K562 (cell line): ENCODE measurements around the gene JPH4. TPM values are rescaled to one million over a fixed set of nuclear protein-coding genes. Genes with fewer than 3 reads are reported as not detected.

ENCODE experiments used
- CBFA2T3 ChIP-seq: fragments of 450-650 bp; IDR thresholded peaks from 2 replicates; pipeline ENCODE4 v1.6.1; 2017
- CBX1 ChIP-seq: sonication (generic); IDR thresholded peaks from 2 replicates; pipeline ENCODE4 v1.6.1; 2016; ENCODE audit warnings: antibody characterized with exemption, low read depth, mild to moderate bottlenecking
- CREM ChIP-seq: IDR thresholded peaks from 2 replicates; pipeline ENCODE4 v1.6.1; 2014; ENCODE audit warnings: antibody characterized with exemption, low read depth
- EGR1 ChIP-seq: fragments of 450-650 bp; conservative IDR thresholded peaks from 2 replicates; pipeline ENCODE4 v1.6.1; 2017; ENCODE audit warnings: mild to moderate bottlenecking
- FOXM1 ChIP-seq, 2 experiments: fragments of 450-650 bp in 1 of 2; sonication (generic) in 1 of 2; formaldehyde crosslinking in 1 of 2; IDR thresholded peaks; 2 replicates each; pipeline versions ENCODE4 v1.6.1 to v1.9.0; 2017 to 2022; ENCODE audit warnings: low read depth in 2 of 2, mild to moderate bottlenecking in 2 of 2, missing genetic modification reagents in 1 of 2, moderate library complexity in 1 of 2
- JUN ChIP-seq, 2 experiments: sonication (generic) in 1 of 2; formaldehyde crosslinking in 1 of 2; IDR thresholded peaks; 2 replicates each; pipeline versions ENCODE4 v1.6.1 to v1.8.0; 2012 to 2022; ENCODE audit warnings: borderline replicate concordance in 2 of 2, mild to moderate bottlenecking in 2 of 2, improper control_type of control experiment in 1 of 2, low read depth in 1 of 2, low read length in 1 of 2, missing genetic modification reagents in 1 of 2
- JUNB ChIP-seq: fragments of 450-650 bp; formaldehyde crosslinking; conservative IDR thresholded peaks from 2 replicates; pipeline ENCODE4 v1.4.0; 2020; ENCODE audit warnings: mild to moderate bottlenecking
- MTA3 ChIP-seq: fragments of 450-650 bp; formaldehyde crosslinking; IDR thresholded peaks from 2 replicates; pipeline ENCODE4 v1.6.1; 2017; ENCODE audit warnings: mild to moderate bottlenecking, borderline replicate concordance
- NCOA1 ChIP-seq: fragments of 450-650 bp; IDR thresholded peaks from 2 replicates; pipeline ENCODE4 v1.6.1; 2016; ENCODE audit warnings: low read depth
- NFIX ChIP-seq: fragments of 250-450 bp; sonication (Bioruptor Pico); IDR thresholded peaks from 2 replicates; pipeline ENCODE4 v1.4.0; 2020; ENCODE audit warnings: low read depth, mild to moderate bottlenecking, moderate library complexity
- NR4A1 ChIP-seq, 2 experiments: fragments of 250-450 bp in 1 of 2; fragments of 450-650 bp in 1 of 2; sonication (Bioruptor Pico) in 1 of 2; IDR thresholded peaks; 2 replicates each; pipeline versions ENCODE4 v1.4.0 to v1.6.1; 2016 to 2020; ENCODE audit warnings: mild to moderate bottlenecking in 2 of 2, missing compliant biosample characterization in 1 of 2, missing genetic modification characterization in 1 of 2, moderate library complexity in 1 of 2
- RAD21 ChIP-seq, 2 experiments: fragments of 250-450 bp in 1 of 2; fragments of 450-650 bp in 1 of 2; sonication (Bioruptor Pico) in 1 of 2; formaldehyde crosslinking in 1 of 2; IDR thresholded peaks in 1 of 2; conservative IDR thresholded peaks in 1 of 2; 2 replicates each; pipeline versions ENCODE4 v1.4.0 to v1.8.0; 2020 to 2022; ENCODE audit warnings: mild to moderate bottlenecking in 2 of 2, moderate library complexity in 1 of 2
- SMAD4 ChIP-seq: fragments of 250-450 bp; sonication (Bioruptor Pico); conservative IDR thresholded peaks from 2 replicates; pipeline ENCODE4 v1.8.0; 2021; ENCODE audit warnings: inconsistent platforms, mild to moderate bottlenecking, moderate library complexity
- STAT5A ChIP-seq: IDR thresholded peaks from 2 replicates; pipeline ENCODE4 v1.6.1; 2012; ENCODE audit warnings: low read length, inconsistent platforms, borderline replicate concordance
- TBL1XR1 ChIP-seq, 2 experiments: IDR thresholded peaks; 2 replicates each; pipeline ENCODE4 v1.6.1; 2012; ENCODE audit warnings: improper control_type of control experiment in 2 of 2, low read length in 2 of 2, mild to moderate bottlenecking in 1 of 2
- TCF3 ChIP-seq: sonication (generic); formaldehyde crosslinking; IDR thresholded peaks from 2 replicates; pipeline ENCODE4 v1.4.0; 2020; ENCODE audit warnings: mild to moderate bottlenecking, missing genetic modification reagents
- TRIM25 ChIP-seq: fragments of 450-650 bp; IDR thresholded peaks from 2 replicates; pipeline ENCODE4 v1.7.0; 2016; ENCODE audit warnings: borderline replicate concordance
- XRCC4 ChIP-seq: IDR thresholded peaks from one replicate; pipeline ENCODE4 v1.6.1; 2011; ENCODE audit not compliant: insufficient read depth, insufficient read length; ENCODE audit errors: extremely low read depth
- ZNF174 ChIP-seq: fragments of 250-450 bp; sonication (Bioruptor Pico); IDR thresholded peaks from 2 replicates; pipeline ENCODE4 v1.4.0; 2020; ENCODE audit warnings: mild to moderate bottlenecking
- ZNF274 ChIP-seq: IDR thresholded peaks from 2 replicates; pipeline ENCODE4 v1.6.1; 2011; ENCODE audit warnings: low read depth, mild to moderate bottlenecking, low read length, moderate library complexity, borderline replicate concordance
- ZNF436 ChIP-seq: fragments of 250-450, 450-650 bp; sonication (Bioruptor Pico); formaldehyde crosslinking; IDR thresholded peaks from 2 replicates; pipeline ENCODE4 v1.7.0; 2020; ENCODE audit warnings: mild to moderate bottlenecking
- polyA plus RNA-seq, 8 experiments: library from polyadenylated mRNA; depleted of rRNA in 4 of 8; stranded (reverse) in 5 of 8; unstranded in 3 of 8; fragments of >200 nt; fragmentation: Nextera tagmentation in 2 of 8; fragmentation: Illumina TruSeq in 1 of 8; extraction: Ambion mirVana in 2 of 8; extraction: Trizol in 1 of 8; gene quantifications; 2 replicates each; pipeline versions ENCODE4 v1.2.1 to v1.2.3, GENCODE V29; 2011 to 2014; ENCODE audit warnings: inconsistent platforms in 1 of 8, missing spikeins in 1 of 8
- total RNA-seq, 7 experiments: library from RNA; depleted of rRNA in 6 of 7; stranded (reverse); fragments of >200 nt in 6 of 7; fragmentation: Illumina TruSeq in 2 of 7; extraction: Trizol in 2 of 7; gene quantifications; 2 replicates each; pipeline versions ENCODE4 v1.2.1 to v1.2.3, GENCODE V29; 2011 to 2021; ENCODE audit warnings: low replicate concordance in 1 of 7
- TF ChIP-seq, protein P1 (sequence below), 3 experiments: fragments of 200-800 bp in 1 of 3; fragments of 250-450 bp in 1 of 3; fragments of 450-650 bp in 1 of 3; sonication (Bioruptor Pico) in 1 of 3; sonication (Bioruptor generic) in 1 of 3; formaldehyde crosslinking in 1 of 3; IDR thresholded peaks; 2 replicates each; pipeline versions ENCODE4 v1.6.1 to v1.8.0; 2016 to 2022; ENCODE audit warnings: mild to moderate bottlenecking in 2 of 3, missing genetic modification characterization in 2 of 3, missing compliant biosample characterization in 1 of 3, moderate library complexity in 1 of 3

Gene JPH4
- total and polyA plus RNA-seq, 9 of the 15 experiments (the other 6 are each of a cell fraction or from before 2014, with no cell fraction given) = 0.04 to 0.13 (median 0.06) TPM; not detected in 5

DNA sequence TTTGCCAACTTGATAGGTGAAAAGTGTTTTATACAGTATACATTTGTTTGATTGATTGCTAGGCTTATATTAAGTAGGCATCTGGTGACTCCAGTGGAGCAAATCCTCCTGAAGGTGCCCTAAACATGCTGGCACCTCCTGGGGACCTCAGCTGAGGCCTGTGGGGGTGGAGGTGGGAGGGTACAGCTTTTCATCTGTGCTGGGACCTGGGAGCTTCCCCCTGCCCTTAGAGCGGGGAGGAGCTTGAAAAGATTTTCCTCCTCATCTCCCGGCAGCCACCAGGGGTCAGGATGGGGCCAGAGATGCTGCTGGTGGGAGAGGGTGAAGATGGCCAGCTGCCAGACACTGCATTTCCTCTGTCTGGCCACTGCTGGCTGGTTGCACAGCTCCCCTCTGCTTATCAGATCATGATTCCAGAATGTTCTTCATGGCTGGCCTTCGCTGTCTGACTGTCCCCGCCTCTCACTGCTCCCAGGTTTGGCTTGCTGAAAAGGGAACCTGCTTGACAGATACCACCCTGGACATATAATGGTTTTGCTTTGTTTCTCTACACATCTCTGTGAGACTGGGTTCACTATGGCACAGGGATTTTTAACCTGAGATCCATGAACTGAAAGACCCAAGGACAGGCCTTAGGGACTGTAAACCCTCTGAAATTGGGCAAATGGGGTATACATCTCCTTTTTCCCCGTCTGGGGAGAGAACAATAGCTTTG is 10.5 kb upstream of the JPH4 start (continued):
- TF ChIP-seq, protein P1, sequence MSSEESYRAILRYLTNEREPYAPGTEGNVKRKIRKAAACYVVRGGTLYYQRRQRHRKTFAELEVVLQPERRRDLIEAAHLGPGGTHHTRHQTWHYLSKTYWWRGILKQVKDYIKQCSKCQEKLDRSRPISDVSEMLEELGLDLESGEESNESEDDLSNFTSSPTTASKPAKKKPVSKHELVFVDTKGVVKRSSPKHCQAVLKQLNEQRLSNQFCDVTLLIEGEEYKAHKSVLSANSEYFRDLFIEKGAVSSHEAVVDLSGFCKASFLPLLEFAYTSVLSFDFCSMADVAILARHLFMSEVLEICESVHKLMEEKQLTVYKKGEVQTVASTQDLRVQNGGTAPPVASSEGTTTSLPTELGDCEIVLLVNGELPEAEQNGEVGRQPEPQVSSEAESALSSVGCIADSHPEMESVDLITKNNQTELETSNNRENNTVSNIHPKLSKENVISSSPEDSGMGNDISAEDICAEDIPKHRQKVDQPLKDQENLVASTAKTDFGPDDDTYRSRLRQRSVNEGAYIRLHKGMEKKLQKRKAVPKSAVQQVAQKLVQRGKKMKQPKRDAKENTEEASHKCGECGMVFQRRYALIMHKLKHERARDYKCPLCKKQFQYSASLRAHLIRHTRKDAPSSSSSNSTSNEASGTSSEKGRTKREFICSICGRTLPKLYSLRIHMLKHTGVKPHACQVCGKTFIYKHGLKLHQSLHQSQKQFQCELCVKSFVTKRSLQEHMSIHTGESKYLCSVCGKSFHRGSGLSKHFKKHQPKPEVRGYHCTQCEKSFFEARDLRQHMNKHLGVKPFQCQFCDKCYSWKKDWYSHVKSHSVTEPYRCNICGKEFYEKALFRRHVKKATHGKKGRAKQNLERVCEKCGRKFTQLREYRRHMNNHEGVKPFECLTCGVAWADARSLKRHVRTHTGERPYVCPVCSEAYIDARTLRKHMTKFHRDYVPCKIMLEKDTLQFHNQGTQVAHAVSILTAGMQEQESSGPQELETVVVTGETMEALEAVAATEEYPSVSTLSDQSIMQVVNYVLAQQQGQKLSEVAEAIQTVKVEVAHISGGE (CRISPR knock-in tag; IDR thresholded peaks at IDR 0.05) = no peak
- TF ChIP-seq NCOA1 = no peak
- TF ChIP-seq ZNF436 (CRISPR knock-in tag) = no peak
- TF ChIP-seq TBL1XR1 (IDR thresholded peaks at IDR 0.05; ENCODE audit: low read length in 2 of 2) = peak in 1 of 2 experiments; percentile 56; a peak in 1 of 4 replicates
- peak; percentile 91 to 93 for TF ChIP-seq RAD21 (CRISPR knock-in tag; conservative IDR thresholded peaks at IDR 0.05 in 1 of 2, IDR thresholded peaks at IDR 0.05 in 1 of 2)
- no peak for TF ChIP-seq JUNB
- no peak for TF ChIP-seq EGR1
- no peak for TF ChIP-seq FOXM1 (IDR thresholded peaks at IDR 0.05; ENCODE audit: low read depth)
- no peak for TF ChIP-seq FOXM1 (CRISPR knock-in tag; IDR thresholded peaks at IDR 0.05; ENCODE audit: low read depth)
- no peak for TF ChIP-seq STAT5A
- no peak for TF ChIP-seq XRCC4
- no peak for TF ChIP-seq NR4A1 (CRISPR knock-in tag; IDR thresholded peaks at IDR 0.05)
- no peak for TF ChIP-seq NR4A1 (tag; IDR thresholded peaks at IDR 0.05)
- TF ChIP-seq TRIM25 = no peak
- TF ChIP-seq MTA3 = peak; percentile 22; the same call in 1 of the 2 replicates
- no peak for TF ChIP-seq CBX1
- TF ChIP-seq SMAD4 (CRISPR knock-in tag) = peak; percentile 81
- TF ChIP-seq ZNF174 (CRISPR knock-in tag) = no peak
- TF ChIP-seq CREM = peak; percentile 44; the same call in 1 of the 2 replicates
- TF ChIP-seq CBFA2T3 = 0 out of 2 replicates have a peak, but pooled peaks have one; percentile 3
- no peak for TF ChIP-seq ZNF274
- peak; percentile 53 for TF ChIP-seq NFIX (CRISPR knock-in tag)
- 0 out of 2 replicates have a peak, but pooled peaks have one; percentile 24 for TF ChIP-seq JUN (IDR thresholded peaks at IDR 0.05; ENCODE audit: borderline replicate concordance, low read depth, low read length)
- TF ChIP-seq JUN (CRISPR knock-in tag; IDR thresholded peaks at IDR 0.05; ENCODE audit: borderline replicate concordance) = no peak
- 0 out of 2 replicates have a peak, but pooled peaks have one; percentile 7 for TF ChIP-seq TCF3
